GM12878 (cell line): ENCODE results near the gene ERCC2. TPM values are rescaled to one million over a fixed set of nuclear protein-coding genes. Genes with fewer than 3 reads are reported as not detected.

Source experiments
- BHLHE40 ChIP-seq, 2 experiments: fragments of 450-650 bp in 1 of 2; IDR thresholded peaks; 2 replicates each; pipeline ENCODE4 v1.6.1; 2011 to 2017; ENCODE audit warnings: low read depth in 2 of 2, borderline replicate concordance in 1 of 2, improper control_type of control experiment in 1 of 2, low read length in 1 of 2, mild to moderate bottlenecking in 1 of 2
- CREB1 ChIP-seq: IDR thresholded peaks from 2 replicates; pipeline ENCODE4 v1.6.1; 2012; ENCODE audit warnings: low read depth, mild to moderate bottlenecking, inconsistent platforms
- DPF2 ChIP-seq: fragments of 450-650 bp; IDR thresholded peaks from 2 replicates; pipeline ENCODE4 v1.6.1; 2017; ENCODE audit warnings: mild to moderate bottlenecking
- FOS ChIP-seq: IDR thresholded peaks from 3 replicates; pipeline ENCODE4 v1.6.1; 2011; ENCODE audit warnings: borderline replicate concordance; ENCODE audit not compliant: insufficient read length; ENCODE audit errors: extremely low read depth
- FOXK2 ChIP-seq: fragments of 450-650 bp; IDR thresholded peaks from 2 replicates; pipeline ENCODE4 v1.6.1; 2017; ENCODE audit warnings: mild to moderate bottlenecking, moderate library complexity
- HDGF ChIP-seq: fragments of 450-650 bp; IDR thresholded peaks from 2 replicates; pipeline ENCODE4 v1.6.1; 2016; ENCODE audit warnings: antibody characterized with exemption
- MTA2 ChIP-seq: fragments of 450-650 bp; IDR thresholded peaks from 2 replicates; pipeline ENCODE4 v1.6.1; 2016; ENCODE audit warnings: low read depth, mild to moderate bottlenecking, moderate library complexity
- MXI1 ChIP-seq: fragments of 150-350 bp; IDR thresholded peaks from 2 replicates; pipeline ENCODE4 v1.6.1; 2011; ENCODE audit warnings: low read depth, mild to moderate bottlenecking, inconsistent platforms, low read length, improper control_type of control experiment
- NBN ChIP-seq: fragments of 450-650 bp; IDR thresholded peaks from 2 replicates; pipeline ENCODE4 v1.6.1; 2016
- PAX5 ChIP-seq: IDR thresholded peaks from 2 replicates; pipeline ENCODE4 v1.6.1; 2011; ENCODE audit warnings: low read depth, low read length, borderline replicate concordance
- POLR2A ChIP-seq: IDR thresholded peaks from 2 replicates; pipeline ENCODE4 v1.6.1; 2011; ENCODE audit warnings: low read depth, mild to moderate bottlenecking, low read length
- RUNX3 ChIP-seq: IDR thresholded peaks from 2 replicates; pipeline ENCODE4 v1.6.1; 2012; ENCODE audit warnings: low read length, inconsistent platforms
- STAT1 ChIP-seq: fragments of 450-650 bp; conservative IDR thresholded peaks from 2 replicates; pipeline ENCODE4 v1.6.1; 2014; ENCODE audit warnings: antibody characterized with exemption, mild to moderate bottlenecking
- TAF1 ChIP-seq: IDR thresholded peaks from 2 replicates; pipeline ENCODE4 v1.6.1; 2011; ENCODE audit warnings: mild to moderate bottlenecking, low read depth, low read length, borderline replicate concordance
- TARDBP ChIP-seq: IDR thresholded peaks from 2 replicates; pipeline ENCODE4 v1.6.1; 2016; ENCODE audit warnings: borderline replicate concordance
- TCF7 ChIP-seq: IDR thresholded peaks from 2 replicates; pipeline ENCODE4 v1.6.1; 2014; ENCODE audit warnings: antibody characterized with exemption, borderline replicate concordance
- WRNIP1 ChIP-seq: IDR thresholded peaks from 2 replicates; pipeline ENCODE4 v1.6.1; 2011; ENCODE audit warnings: low read depth, low read length, improper control_type of control experiment, borderline replicate concordance
- YY1 ChIP-seq: IDR thresholded peaks from 2 replicates; pipeline ENCODE4 v1.6.1; 2011; ENCODE audit warnings: low read depth, mild to moderate bottlenecking, low read length
- polyA plus RNA-seq, 11 experiments: library from polyadenylated mRNA; depleted of rRNA in 4 of 11; unstranded in 6 of 11; stranded (reverse) in 5 of 11; fragments of >200 nt; fragmentation: Nextera tagmentation in 4 of 11; fragmentation: Illumina TruSeq in 1 of 11; extraction: Ambion mirVana in 4 of 11; extraction: Trizol in 1 of 11; gene quantifications; 1 replicate in 1 of 11; 2 replicates in 10 of 11; pipeline versions ENCODE4 v1.2.1 to v1.2.3, GENCODE V29; 2011 to 2016; ENCODE audit warnings: inconsistent platforms in 2 of 11, missing spikeins in 2 of 11, low read depth in 1 of 11
- total RNA-seq, 4 experiments: library from RNA; depleted of rRNA in 3 of 4; stranded (reverse); fragments of >200 nt in 3 of 4; fragmentation: Illumina TruSeq in 1 of 4; extraction: Trizol in 1 of 4; gene quantifications; 2 replicates each; pipeline versions ENCODE4 v1.2.1 to v1.2.3, GENCODE V29; 2013 to 2021
- TF ChIP-seq, protein P1 (sequence below): fragments of 150-350 bp; IDR thresholded peaks from 2 replicates; pipeline ENCODE4 v1.6.1; 2016; ENCODE audit warnings: low read depth, low read length
- TF ChIP-seq, protein P2 (sequence below): IDR thresholded peaks from 2 replicates; pipeline ENCODE4 v1.6.1; 2012; ENCODE audit warnings: low read depth, low read length, improper control_type of control experiment
- TF ChIP-seq, protein P3 (sequence below): fragments of 450-650 bp; formaldehyde crosslinking; IDR thresholded peaks from 2 replicates; pipeline ENCODE4 v1.4.0; 2020; ENCODE audit warnings: mild to moderate bottlenecking, moderate library complexity
- TF ChIP-seq, protein P4 (sequence below): fragments of 450-650 bp; IDR thresholded peaks from 2 replicates; pipeline ENCODE4 v1.6.1; 2017; ENCODE audit warnings: mild to moderate bottlenecking, low read depth, inconsistent platforms; ENCODE audit not compliant: poor library complexity, severe bottlenecking

ERCC2 gene
- total and polyA plus RNA-seq, 10 of the 15 experiments (the other 5 are each of a cell fraction or from before 2014, with no cell fraction given), result 1.3 to 40.1 (median 15.6) TPM

DNA sequence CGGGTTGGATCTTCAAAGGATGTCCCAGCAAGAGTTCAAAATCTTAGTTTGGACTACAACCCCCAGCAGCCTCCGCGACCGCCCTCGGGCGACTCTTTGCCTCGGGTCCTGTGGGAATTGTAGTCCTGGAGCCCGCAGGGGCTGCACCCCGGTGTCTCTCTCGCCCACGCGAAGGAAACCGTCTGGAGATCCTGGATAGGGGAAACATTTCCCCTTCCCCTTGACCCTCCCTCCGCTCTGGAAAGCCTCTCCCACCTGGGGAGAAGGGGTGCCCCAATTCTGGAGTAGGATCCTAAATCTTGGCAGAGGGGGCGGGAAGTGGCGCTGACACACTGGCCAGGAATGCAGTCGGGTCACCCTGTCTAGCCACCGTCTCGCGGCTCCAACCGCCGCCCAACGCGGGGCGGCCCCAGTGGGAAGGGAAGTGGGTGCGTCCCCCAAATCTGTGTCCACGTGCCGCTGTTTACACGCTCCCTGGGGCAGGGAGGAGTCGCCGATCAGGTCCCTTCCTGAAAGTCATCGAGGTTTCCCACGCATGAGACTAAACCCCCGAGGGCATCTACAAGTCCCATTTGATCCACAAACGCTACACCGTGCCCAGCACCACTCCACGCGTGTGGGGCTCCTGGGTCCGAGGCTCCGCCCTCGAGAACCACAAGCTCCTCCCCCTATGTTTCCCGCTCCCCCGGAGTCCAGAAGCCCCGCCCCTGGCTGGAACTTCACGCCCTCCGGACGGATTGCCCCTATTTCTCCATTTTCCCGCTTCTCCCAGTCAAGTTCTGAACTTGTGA, 35.3 kb upstream of the ERCC2 start (continued):
- TF ChIP-seq, protein P1, sequence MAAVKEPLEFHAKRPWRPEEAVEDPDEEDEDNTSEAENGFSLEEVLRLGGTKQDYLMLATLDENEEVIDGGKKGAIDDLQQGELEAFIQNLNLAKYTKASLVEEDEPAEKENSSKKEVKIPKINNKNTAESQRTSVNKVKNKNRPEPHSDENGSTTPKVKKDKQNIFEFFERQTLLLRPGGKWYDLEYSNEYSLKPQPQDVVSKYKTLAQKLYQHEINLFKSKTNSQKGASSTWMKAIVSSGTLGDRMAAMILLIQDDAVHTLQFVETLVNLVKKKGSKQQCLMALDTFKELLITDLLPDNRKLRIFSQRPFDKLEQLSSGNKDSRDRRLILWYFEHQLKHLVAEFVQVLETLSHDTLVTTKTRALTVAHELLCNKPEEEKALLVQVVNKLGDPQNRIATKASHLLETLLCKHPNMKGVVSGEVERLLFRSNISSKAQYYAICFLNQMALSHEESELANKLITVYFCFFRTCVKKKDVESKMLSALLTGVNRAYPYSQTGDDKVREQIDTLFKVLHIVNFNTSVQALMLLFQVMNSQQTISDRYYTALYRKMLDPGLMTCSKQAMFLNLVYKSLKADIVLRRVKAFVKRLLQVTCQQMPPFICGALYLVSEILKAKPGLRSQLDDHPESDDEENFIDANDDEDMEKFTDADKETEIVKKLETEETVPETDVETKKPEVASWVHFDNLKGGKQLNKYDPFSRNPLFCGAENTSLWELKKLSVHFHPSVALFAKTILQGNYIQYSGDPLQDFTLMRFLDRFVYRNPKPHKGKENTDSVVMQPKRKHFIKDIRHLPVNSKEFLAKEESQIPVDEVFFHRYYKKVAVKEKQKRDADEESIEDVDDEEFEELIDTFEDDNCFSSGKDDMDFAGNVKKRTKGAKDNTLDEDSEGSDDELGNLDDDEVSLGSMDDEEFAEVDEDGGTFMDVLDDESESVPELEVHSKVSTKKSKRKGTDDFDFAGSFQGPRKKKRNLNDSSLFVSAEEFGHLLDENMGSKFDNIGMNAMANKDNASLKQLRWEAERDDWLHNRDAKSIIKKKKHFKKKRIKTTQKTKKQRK, result no peak
- peak; percentile 83 for TF ChIP-seq TARDBP
- TF ChIP-seq BHLHE40 (IDR thresholded peaks at IDR 0.05; ENCODE audit: borderline replicate concordance in 1 of 2, low read depth in 2 of 2, low read length in 1 of 2), result peak; percentile 88 to 94
- TF ChIP-seq, protein P2, sequence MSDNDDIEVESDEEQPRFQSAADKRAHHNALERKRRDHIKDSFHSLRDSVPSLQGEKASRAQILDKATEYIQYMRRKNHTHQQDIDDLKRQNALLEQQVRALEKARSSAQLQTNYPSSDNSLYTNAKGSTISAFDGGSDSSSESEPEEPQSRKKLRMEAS, result peak; percentile 37; the same call in 1 of the 2 replicates
- TF ChIP-seq HDGF, result peak; percentile 88; the same call in 1 of the 2 replicates
- 0 out of 2 replicates have a peak, but pooled peaks have one; percentile 39 for TF ChIP-seq MTA2
- TF ChIP-seq MXI1, result peak; percentile 80
- TF ChIP-seq CREB1, result peak; percentile 71
- peak; percentile 45; the same call in 1 of the 2 replicates for TF ChIP-seq POLR2A
- TF ChIP-seq STAT1, result peak; percentile 63; the same call in 1 of the 2 replicates
- TF ChIP-seq, protein P3, sequence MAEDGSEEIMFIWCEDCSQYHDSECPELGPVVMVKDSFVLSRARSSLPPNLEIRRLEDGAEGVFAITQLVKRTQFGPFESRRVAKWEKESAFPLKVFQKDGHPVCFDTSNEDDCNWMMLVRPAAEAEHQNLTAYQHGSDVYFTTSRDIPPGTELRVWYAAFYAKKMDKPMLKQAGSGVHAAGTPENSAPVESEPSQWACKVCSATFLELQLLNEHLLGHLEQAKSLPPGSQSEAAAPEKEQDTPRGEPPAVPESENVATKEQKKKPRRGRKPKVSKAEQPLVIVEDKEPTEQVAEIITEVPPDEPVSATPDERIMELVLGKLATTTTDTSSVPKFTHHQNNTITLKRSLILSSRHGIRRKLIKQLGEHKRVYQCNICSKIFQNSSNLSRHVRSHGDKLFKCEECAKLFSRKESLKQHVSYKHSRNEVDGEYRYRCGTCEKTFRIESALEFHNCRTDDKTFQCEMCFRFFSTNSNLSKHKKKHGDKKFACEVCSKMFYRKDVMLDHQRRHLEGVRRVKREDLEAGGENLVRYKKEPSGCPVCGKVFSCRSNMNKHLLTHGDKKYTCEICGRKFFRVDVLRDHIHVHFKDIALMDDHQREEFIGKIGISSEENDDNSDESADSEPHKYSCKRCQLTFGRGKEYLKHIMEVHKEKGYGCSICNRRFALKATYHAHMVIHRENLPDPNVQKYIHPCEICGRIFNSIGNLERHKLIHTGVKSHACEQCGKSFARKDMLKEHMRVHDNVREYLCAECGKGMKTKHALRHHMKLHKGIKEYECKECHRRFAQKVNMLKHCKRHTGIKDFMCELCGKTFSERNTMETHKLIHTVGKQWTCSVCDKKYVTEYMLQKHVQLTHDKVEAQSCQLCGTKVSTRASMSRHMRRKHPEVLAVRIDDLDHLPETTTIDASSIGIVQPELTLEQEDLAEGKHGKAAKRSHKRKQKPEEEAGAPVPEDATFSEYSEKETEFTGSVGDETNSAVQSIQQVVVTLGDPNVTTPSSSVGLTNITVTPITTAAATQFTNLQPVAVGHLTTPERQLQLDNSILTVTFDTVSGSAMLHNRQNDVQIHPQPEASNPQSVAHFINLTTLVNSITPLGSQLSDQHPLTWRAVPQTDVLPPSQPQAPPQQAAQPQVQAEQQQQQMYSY (CRISPR knock-in tag), result no peak
- TF ChIP-seq TAF1, result no peak
- no peak for TF ChIP-seq WRNIP1
- TF ChIP-seq, protein P4, sequence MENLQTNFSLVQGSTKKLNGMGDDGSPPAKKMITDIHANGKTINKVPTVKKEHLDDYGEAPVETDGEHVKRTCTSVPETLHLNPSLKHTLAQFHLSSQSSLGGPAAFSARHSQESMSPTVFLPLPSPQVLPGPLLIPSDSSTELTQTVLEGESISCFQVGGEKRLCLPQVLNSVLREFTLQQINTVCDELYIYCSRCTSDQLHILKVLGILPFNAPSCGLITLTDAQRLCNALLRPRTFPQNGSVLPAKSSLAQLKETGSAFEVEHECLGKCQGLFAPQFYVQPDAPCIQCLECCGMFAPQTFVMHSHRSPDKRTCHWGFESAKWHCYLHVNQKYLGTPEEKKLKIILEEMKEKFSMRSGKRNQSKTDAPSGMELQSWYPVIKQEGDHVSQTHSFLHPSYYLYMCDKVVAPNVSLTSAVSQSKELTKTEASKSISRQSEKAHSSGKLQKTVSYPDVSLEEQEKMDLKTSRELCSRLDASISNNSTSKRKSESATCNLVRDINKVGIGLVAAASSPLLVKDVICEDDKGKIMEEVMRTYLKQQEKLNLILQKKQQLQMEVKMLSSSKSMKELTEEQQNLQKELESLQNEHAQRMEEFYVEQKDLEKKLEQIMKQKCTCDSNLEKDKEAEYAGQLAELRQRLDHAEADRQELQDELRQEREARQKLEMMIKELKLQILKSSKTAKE, result peak; percentile 95
- peak; percentile 85 for TF ChIP-seq FOXK2
- 0 out of 2 replicates have a peak, but pooled peaks have one; percentile 64 for TF ChIP-seq YY1
- TF ChIP-seq PAX5, result no peak
- peak; percentile 59 for TF ChIP-seq RUNX3
- TF ChIP-seq NBN, result peak; percentile 11; the same call in 1 of the 2 replicates
- peak; percentile 51; the same call in 1 of the 2 replicates for TF ChIP-seq DPF2
- TF ChIP-seq FOS, result no peak
- TF ChIP-seq TCF7, result no peak
